Trophoblast cell (in vitro differentiated cells and primary cell): ENCODE results near the gene NUDT5.

ENCODE experiments used
- DNase-seq, 2 donors: peaks; one replicate each; pipeline ENCODE4 v3.0.0-alpha.2; 2016
- H2AFZ ChIP-seq: 2 replicates; pipeline ENCODE4 v1.6.1; 2013; ENCODE audit warnings: low read length, moderate library complexity, mild to moderate bottlenecking; ENCODE audit not compliant: insufficient read depth, poor library complexity
- H2AK5ac ChIP-seq: 2 replicates; pipeline ENCODE4 v1.6.1; 2013; ENCODE audit warnings: mild to moderate bottlenecking, low read length
- H2BK120ac ChIP-seq: 2 replicates; pipeline ENCODE4 v1.6.1; 2013; ENCODE audit warnings: low read length, mild to moderate bottlenecking, moderate library complexity; ENCODE audit not compliant: insufficient read depth, poor library complexity
- H2BK12ac ChIP-seq: 2 replicates; pipeline ENCODE4 v1.6.1; 2013; ENCODE audit warnings: mild to moderate bottlenecking, low read length, moderate library complexity
- H2BK5ac ChIP-seq: 2 replicates; pipeline ENCODE4 v1.6.1; 2013; ENCODE audit warnings: low read length, low read depth, moderate library complexity, mild to moderate bottlenecking; ENCODE audit not compliant: poor library complexity
- H3K14ac ChIP-seq: 2 replicates; pipeline ENCODE4 v1.6.1; 2013; ENCODE audit warnings: mild to moderate bottlenecking, low read length
- H3K18ac ChIP-seq: 2 replicates; pipeline ENCODE4 v1.6.1; 2013; ENCODE audit warnings: mild to moderate bottlenecking, low read length
- H3K23ac ChIP-seq: 2 replicates; pipeline ENCODE4 v1.6.1; 2013; ENCODE audit warnings: low read length
- H3K27ac ChIP-seq: 2 replicates; pipeline ENCODE4 v1.5.1; 2013; ENCODE audit warnings: low read depth, mild to moderate bottlenecking, inconsistent platforms, low read length, moderate library complexity
- H3K27me3 ChIP-seq: 2 replicates; pipeline ENCODE4 v1.6.1; 2013; ENCODE audit warnings: inconsistent platforms, mild to moderate bottlenecking, low read length, moderate library complexity; ENCODE audit not compliant: insufficient read depth
- H3K36me3 ChIP-seq, 2 experiments: 1 replicate in 1 of 2; 2 replicates in 1 of 2; pipeline ENCODE4 v1.6.1; 2013; ENCODE audit warnings: low read length in 2 of 2, mild to moderate bottlenecking in 2 of 2, moderate library complexity in 1 of 2; ENCODE audit not compliant: insufficient read depth in 2 of 2, control insufficient read depth in 1 of 2
- H3K4ac ChIP-seq: 2 replicates; pipeline ENCODE4 v1.6.1; 2013; ENCODE audit warnings: low read depth, mild to moderate bottlenecking, low read length, moderate library complexity
- H3K4me1 ChIP-seq, 2 experiments: 1 replicate in 1 of 2; 2 replicates in 1 of 2; pipeline ENCODE4 v1.6.1; 2013; ENCODE audit warnings: low read length in 2 of 2, mild to moderate bottlenecking in 2 of 2, moderate library complexity in 1 of 2; ENCODE audit not compliant: insufficient read depth in 2 of 2, control insufficient read depth in 1 of 2
- H3K4me2 ChIP-seq: 2 replicates; pipeline ENCODE4 v1.6.1; 2013; ENCODE audit warnings: inconsistent platforms, mild to moderate bottlenecking, low read length, moderate library complexity
- H3K4me3 ChIP-seq: 2 replicates; pipeline ENCODE4 v1.5.1; 2013; ENCODE audit warnings: mild to moderate bottlenecking, low read depth, low read length, inconsistent platforms
- H3K79me1 ChIP-seq: one replicate; pipeline ENCODE4 v1.6.1; 2013; ENCODE audit warnings: low read length
- H3K79me2 ChIP-seq: 2 replicates; pipeline ENCODE4 v1.6.1; 2013; ENCODE audit warnings: low read length, mild to moderate bottlenecking; ENCODE audit not compliant: control insufficient read depth, insufficient read depth, poor library complexity
- H3K9ac ChIP-seq: 2 replicates; pipeline ENCODE4 v1.6.1; 2013; ENCODE audit warnings: mild to moderate bottlenecking, low read length
- H3K9me3 ChIP-seq: 2 replicates; pipeline ENCODE4 v1.6.1; 2013; ENCODE audit warnings: low read depth, mild to moderate bottlenecking, control low read depth, inconsistent platforms, low read length; ENCODE audit not compliant: insufficient read depth
- H4K12ac ChIP-seq: 2 replicates; pipeline ENCODE4 v1.6.1; 2013; ENCODE audit warnings: low read depth, mild to moderate bottlenecking, low read length, moderate library complexity
- H4K8ac ChIP-seq: 2 replicates; pipeline ENCODE4 v1.6.1; 2013; ENCODE audit warnings: low read depth, mild to moderate bottlenecking, low read length, moderate library complexity
- H4K91ac ChIP-seq: one replicate; pipeline ENCODE4 v1.6.1; 2013; ENCODE audit warnings: low read depth, mild to moderate bottlenecking, low read length, moderate library complexity
- WGBS: extraction: QIAGEN DNeasy Blood & Tissue Kit; methylation state at CpG from one replicate; pipeline ENCODE4 v1.1.7; 2013; ENCODE audit warnings: missing lambda C conversion rate; ENCODE audit not compliant: insufficient read length, insufficient coverage; ENCODE audit errors: extremely low coverage; 5-methylcytosine and 5-hydroxymethylcytosine counted together

Gene NUDT5

DNA sequence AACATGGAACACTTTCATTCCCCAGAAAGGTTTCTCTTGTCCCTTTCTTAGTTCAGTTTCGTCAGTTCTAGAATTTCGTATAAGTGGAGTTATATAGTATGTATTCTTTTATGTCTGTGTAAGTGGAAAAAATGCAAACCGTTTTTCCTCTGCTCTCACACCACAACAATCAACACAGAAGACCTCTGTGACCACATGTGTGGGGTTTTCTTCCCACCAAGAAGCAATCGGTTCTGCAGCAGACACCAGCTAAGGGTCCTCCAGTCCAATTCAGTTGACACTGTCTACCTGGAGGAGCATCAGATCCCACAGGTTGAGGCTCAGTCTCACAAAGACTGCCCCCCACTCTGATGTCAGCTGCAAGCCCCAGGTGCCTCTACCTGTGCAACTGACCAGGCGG lies 6.5 kb upstream of the NUDT5 start:
- Histone ChIP-seq H3K4me3 (no peak overlapping the region), H3K27ac (no peak overlapping the region), H2BK5ac (no peak overlapping the region), H3K9me3 (no peaks in the 10 kb centered on the region), H3K79me2 (no peaks in the 10 kb centered on the region), H4K91ac (no peak overlapping the region), H3K23ac (no peak overlapping the region), H3K4me2 (no peak overlapping the region), H2AK5ac (no peak overlapping the region), H4K12ac (no peak overlapping the region), H2AFZ (no peak overlapping the region), H3K4me1 (no peaks in the 10 kb centered on the region), H3K36me3 (peaks cover 9 to 18% of the 10 kb centered on the region in 2 experiments), H3K14ac (no peak overlapping the region), H2BK120ac (no peak overlapping the region), H3K9ac (no peak overlapping the region), H2BK12ac (no peak overlapping the region), H4K8ac (no peak overlapping the region), H3K27me3 (no peaks in the 10 kb centered on the region), H3K18ac (no peak overlapping the region), H3K4ac (no peak overlapping the region), H3K79me1 (no peaks in the 10 kb centered on the region)
- no CpG with 5 or more reads among the region's 5 CpGs for WGBS
- DNase-seq = no peak

DNA sequence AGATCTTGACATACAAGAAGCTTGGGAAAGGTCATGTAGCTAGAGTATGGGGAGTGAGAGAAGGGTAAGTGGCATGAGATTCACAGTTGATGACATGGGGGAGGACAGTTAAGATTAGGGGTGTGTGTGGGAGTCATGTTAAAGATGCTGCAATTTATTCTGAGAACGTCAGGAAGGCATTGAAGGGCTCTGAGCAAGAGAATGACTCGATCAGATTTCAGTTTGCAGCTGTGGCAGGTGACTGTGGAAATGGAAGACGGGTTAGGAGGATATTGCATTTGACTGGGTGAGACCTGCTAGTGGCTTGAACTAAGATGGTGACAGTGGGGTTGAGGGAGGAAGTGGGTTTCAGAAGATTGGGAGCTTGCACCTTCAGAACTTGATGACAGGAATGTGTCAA lies 5.9 kb upstream of the NUDT5 start:
- no peak for DNase-seq
- H3K79me2 ChIP-seq = peaks cover under 1% of the 10 kb centered on the region
- no peak overlapping the region for H4K91ac ChIP-seq
- peaks cover 9 to 18% of the 10 kb centered on the region in 2 experiments for H3K36me3 ChIP-seq
- H3K14ac ChIP-seq = no peak overlapping the region
- no peak overlapping the region for H3K9ac ChIP-seq
- H2AFZ ChIP-seq = no peak overlapping the region
- H4K12ac ChIP-seq = no peak overlapping the region
- no peaks in the 10 kb centered on the region for H3K9me3 ChIP-seq
- H3K4ac ChIP-seq = no peak overlapping the region
- H4K8ac ChIP-seq = no peak overlapping the region
- no peaks in the 10 kb centered on the region for H3K79me1 ChIP-seq
- no peaks in the 10 kb centered on the region for H3K27me3 ChIP-seq
- no peak overlapping the region for H3K27ac ChIP-seq
- no peak overlapping the region for H3K23ac ChIP-seq
- H3K4me2 ChIP-seq = no peak overlapping the region
- H3K4me1 ChIP-seq = no peaks in the 10 kb centered on the region
- H2BK5ac ChIP-seq = no peak overlapping the region
- no peak overlapping the region for H3K18ac ChIP-seq
- no peak overlapping the region for H3K4me3 ChIP-seq
- WGBS = no CpG with 5 or more reads among the region's 3 CpGs
- H2BK120ac ChIP-seq = no peak overlapping the region
- H2BK12ac ChIP-seq = no peak overlapping the region
- no peak overlapping the region for H2AK5ac ChIP-seq

DNA sequence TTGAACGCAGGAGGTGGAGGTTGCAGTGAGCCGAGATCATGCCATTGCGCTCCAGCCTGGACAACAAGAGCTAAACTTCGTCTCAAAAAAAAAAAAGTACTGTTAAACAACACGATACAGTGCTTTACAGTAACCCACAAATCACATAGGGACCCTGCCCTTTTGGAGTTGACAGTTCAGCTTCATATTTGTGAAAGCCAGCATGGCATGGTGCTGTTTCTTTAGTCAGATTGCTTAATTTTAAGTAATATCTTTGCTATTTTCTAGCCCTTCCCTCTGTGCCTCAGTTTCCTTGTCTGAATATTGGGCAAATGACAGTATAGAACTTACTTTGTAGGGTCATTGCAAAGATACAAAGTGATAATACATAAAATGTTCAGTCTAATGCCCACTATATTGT lies 5.2 kb upstream of the NUDT5 start:
- H3K9me3 ChIP-seq = no peaks in the 10 kb centered on the region
- no peak overlapping the region for H4K91ac ChIP-seq
- no CpG with 5 or more reads among the region's 5 CpGs for WGBS
- H4K8ac ChIP-seq = no peak overlapping the region
- peaks cover 5% of the 10 kb centered on the region for H3K79me2 ChIP-seq
- H2BK5ac ChIP-seq = no peak overlapping the region
- H3K27me3 ChIP-seq = no peaks in the 10 kb centered on the region
- no peak overlapping the region for H3K9ac ChIP-seq
- DNase-seq = no peak
- H2BK12ac ChIP-seq = no peak overlapping the region
- H2BK120ac ChIP-seq = no peak overlapping the region
- no peak overlapping the region for H4K12ac ChIP-seq
- no peaks in the 10 kb centered on the region for H3K4me1 ChIP-seq
- no peak overlapping the region for H3K14ac ChIP-seq
- H3K23ac ChIP-seq = no peak overlapping the region
- no peak overlapping the region for H3K4ac ChIP-seq
- peaks cover 5% of the 10 kb centered on the region for H3K79me1 ChIP-seq
- H3K4me3 ChIP-seq = no peak overlapping the region
- no peak overlapping the region for H3K4me2 ChIP-seq
- H2AK5ac ChIP-seq = no peak overlapping the region
- peaks cover 9 to 18% of the 10 kb centered on the region in 2 experiments for H3K36me3 ChIP-seq
- H3K27ac ChIP-seq = no peak overlapping the region
- H2AFZ ChIP-seq = no peak overlapping the region
- no peak overlapping the region for H3K18ac ChIP-seq

DNA sequence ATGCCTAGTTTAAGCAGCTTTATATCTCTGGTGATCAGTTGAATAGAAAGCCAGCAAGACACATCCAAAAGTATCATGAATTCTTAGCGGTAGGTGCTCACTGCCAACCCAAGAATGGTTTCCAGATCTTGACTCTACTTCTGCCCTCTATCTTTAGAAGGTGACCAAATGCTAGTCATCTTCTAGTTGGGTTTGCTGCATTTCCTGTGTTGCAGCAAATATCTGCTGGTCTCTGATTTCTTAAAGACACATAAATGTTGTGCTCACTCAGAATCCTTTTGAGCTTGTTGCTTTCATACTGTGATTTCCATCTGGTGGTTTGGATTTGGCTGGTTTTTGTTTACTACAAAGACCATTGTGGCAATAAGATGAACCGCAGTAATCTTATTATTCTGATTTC lies 2.5 kb upstream of the NUDT5 start:
- no peak overlapping the region for H2AK5ac ChIP-seq
- H4K91ac ChIP-seq = no peak overlapping the region
- no peak overlapping the region for H3K23ac ChIP-seq
- no peak overlapping the region for H3K14ac ChIP-seq
- H2BK12ac ChIP-seq = no peak overlapping the region
- H3K4ac ChIP-seq = no peak overlapping the region
- no peaks in the 10 kb centered on the region for H3K9me3 ChIP-seq
- no peak overlapping the region for H3K9ac ChIP-seq
- no peak overlapping the region for H3K18ac ChIP-seq
- no peaks in the 10 kb centered on the region for H3K27me3 ChIP-seq
- no peak overlapping the region for H2AFZ ChIP-seq
- no peak overlapping the region for H3K27ac ChIP-seq
- H3K4me3 ChIP-seq = no peak overlapping the region
- no peak overlapping the region for H4K12ac ChIP-seq
- no peaks in the 10 kb centered on the region for H3K4me1 ChIP-seq
- peaks cover 9% of the 10 kb centered on the region for H3K79me1 ChIP-seq
- no peak overlapping the region for H3K4me2 ChIP-seq
- H2BK5ac ChIP-seq = no peak overlapping the region
- no CpG with 5 or more reads among the region's 2 CpGs for WGBS
- H3K36me3 ChIP-seq = peaks cover 7 to 15% of the 10 kb centered on the region in 2 experiments
- H3K79me2 ChIP-seq = peaks cover 8% of the 10 kb centered on the region
- no peak overlapping the region for H4K8ac ChIP-seq
- DNase-seq = no peak
- H2BK120ac ChIP-seq = no peak overlapping the region
